Upper lobe of right lung (tissue), 1 donor: ENCODE results near the gene TAF1L. TPM values are rescaled to one million over a fixed set of nuclear protein-coding genes. Genes with fewer than 3 reads are reported as not detected.
"Not testable (repeated sequence)": the region's sequence is repeated elsewhere in the genome, so short reads cannot be mapped to it uniquely, and the experiment has no call there.

Experiments used
- ATAC-seq: fragments of 200-7000 bp; cut with Tn5 transposase; one replicate; pipeline ENCODE4 v1.9.1; 2020; ENCODE audit warnings: mild to moderate bottlenecking, moderate library complexity
- DNase-seq: peaks from one replicate; pipeline ENCODE4 v3.0.0-alpha.2; 2020
- H3K27ac ChIP-seq: fragments of 200-600 bp; one replicate; pipeline ENCODE4 v1.8.0; 2022
- H3K27me3 ChIP-seq: fragments of 200-600 bp; one replicate; pipeline ENCODE4 v1.8.0; 2022; ENCODE audit warnings: mild to moderate bottlenecking
- H3K36me3 ChIP-seq: fragments of 200-600 bp; one replicate; pipeline ENCODE4 v1.8.0; 2022
- H3K4me1 ChIP-seq: fragments of 200-600 bp; one replicate; pipeline ENCODE4 v1.8.0; 2022
- H3K4me3 ChIP-seq: fragments of 200-600 bp; one replicate; pipeline ENCODE4 v1.8.0; 2022; ENCODE audit warnings: mild to moderate bottlenecking
- H3K9me3 ChIP-seq: fragments of 200-600 bp; one replicate; pipeline ENCODE4 v1.8.0; 2022
- intact Hi-C: fragments of 100-400 bp; cut with DNase I; formaldehyde crosslinking; loops from one replicate; pipeline ENCODE4 v1.11.0; 2022
- total RNA-seq: library from RNA; stranded (reverse); fragmentation: NEBNext Ultra II Directional; extraction: Animal tissue kit (Norgen Biotek cat#: 25700); gene quantifications from one replicate; pipeline ENCODE4 v1.2.1, GENCODE V29; 2021
- TF ChIP-seq, protein P1 (sequence below): fragments of 200-600 bp; IDR thresholded peaks from one replicate; pipeline ENCODE4 v1.8.0; 2022; ENCODE audit warnings: antibody characterized with exemption
- donor health status: DM: no; HTN: yes; CAD: no; lungs with severe emphysema.

The TAF1L gene
- total RNA-seq, 1 donor from 2014 or later = not detected

DNA sequence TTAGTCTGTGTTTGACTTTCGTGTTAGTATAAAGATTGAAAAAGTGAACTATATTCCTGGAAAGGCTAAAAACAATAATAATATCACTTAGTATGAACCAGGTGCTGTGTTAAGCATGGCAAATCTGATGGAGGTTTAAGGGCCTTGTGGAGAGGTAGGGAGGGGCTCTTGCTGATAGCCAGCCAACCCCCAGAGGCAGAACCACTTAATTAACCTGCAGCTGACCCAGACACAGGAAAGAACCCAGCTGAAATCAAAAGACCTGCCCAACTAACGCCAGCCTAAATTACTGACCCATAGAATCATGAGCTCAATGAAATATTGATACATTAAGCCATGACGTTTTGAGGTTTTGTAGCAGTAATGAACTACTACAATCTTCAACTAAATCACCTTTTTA, 28.3 kb upstream of the TAF1L start:
- no peak for ATAC-seq
- no peak for DNase-seq
- H3K9me3 ChIP-seq = no peaks in the 10 kb centered on the region
- intact Hi-C loops = no loop called here
- H3K27ac ChIP-seq = no peak overlapping the region
- H3K4me1 ChIP-seq = no peaks in the 10 kb centered on the region
- H3K36me3 ChIP-seq = no peaks in the 10 kb centered on the region
- TF ChIP-seq, protein P1, sequence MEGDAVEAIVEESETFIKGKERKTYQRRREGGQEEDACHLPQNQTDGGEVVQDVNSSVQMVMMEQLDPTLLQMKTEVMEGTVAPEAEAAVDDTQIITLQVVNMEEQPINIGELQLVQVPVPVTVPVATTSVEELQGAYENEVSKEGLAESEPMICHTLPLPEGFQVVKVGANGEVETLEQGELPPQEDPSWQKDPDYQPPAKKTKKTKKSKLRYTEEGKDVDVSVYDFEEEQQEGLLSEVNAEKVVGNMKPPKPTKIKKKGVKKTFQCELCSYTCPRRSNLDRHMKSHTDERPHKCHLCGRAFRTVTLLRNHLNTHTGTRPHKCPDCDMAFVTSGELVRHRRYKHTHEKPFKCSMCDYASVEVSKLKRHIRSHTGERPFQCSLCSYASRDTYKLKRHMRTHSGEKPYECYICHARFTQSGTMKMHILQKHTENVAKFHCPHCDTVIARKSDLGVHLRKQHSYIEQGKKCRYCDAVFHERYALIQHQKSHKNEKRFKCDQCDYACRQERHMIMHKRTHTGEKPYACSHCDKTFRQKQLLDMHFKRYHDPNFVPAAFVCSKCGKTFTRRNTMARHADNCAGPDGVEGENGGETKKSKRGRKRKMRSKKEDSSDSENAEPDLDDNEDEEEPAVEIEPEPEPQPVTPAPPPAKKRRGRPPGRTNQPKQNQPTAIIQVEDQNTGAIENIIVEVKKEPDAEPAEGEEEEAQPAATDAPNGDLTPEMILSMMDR = no peak
- no peaks in the 10 kb centered on the region for H3K27me3 ChIP-seq
- H3K4me3 ChIP-seq = no peak overlapping the region

DNA sequence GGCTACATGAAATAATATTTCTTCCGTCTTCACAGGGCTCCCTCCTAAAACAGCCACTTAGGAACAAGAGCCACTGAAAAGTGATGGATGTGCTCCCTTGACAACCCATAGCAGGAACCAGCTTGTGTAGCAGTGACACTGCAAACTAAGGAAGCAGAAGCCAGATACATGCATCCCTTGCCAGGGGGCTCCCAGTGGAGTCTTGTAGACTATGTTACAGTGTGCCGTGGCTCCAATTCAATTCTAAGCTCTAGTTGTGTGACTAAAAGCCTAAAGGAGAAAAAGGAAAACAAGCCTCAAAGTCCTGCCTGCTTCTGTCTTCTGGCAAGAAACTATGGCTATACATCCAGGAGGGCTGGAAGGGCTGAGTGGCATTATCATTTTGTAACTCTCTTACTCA, 12.2 kb upstream of the TAF1L start:
- Histone ChIP-seq H3K27ac (no peak overlapping the region), H3K9me3 (peaks cover 4% of the 10 kb centered on the region), H3K36me3 (no peaks in the 10 kb centered on the region), H3K4me1 (no peaks in the 10 kb centered on the region), H3K27me3 (no peaks in the 10 kb centered on the region), H3K4me3 (no peak overlapping the region)
- DNase-seq = no peak
- TF ChIP-seq, protein P1 = no peak
- no peak for ATAC-seq
- intact Hi-C loops = no loop called here

- Histone ChIP-seq H3K4me1 (no peaks in the 10 kb centered on the region), H3K4me3 (no peak overlapping the region), H3K27me3 (no peaks in the 10 kb centered on the region), H3K27ac (no peak overlapping the region), H3K9me3 (no peaks in the 10 kb centered on the region), H3K36me3 (no peaks in the 10 kb centered on the region)
- TF ChIP-seq, protein P1 = no peak
- DNase-seq (no peak), ATAC-seq (no peak)
- intact Hi-C loops = no loop called here
Observed at GRCh38 chr9:32644698-32645097, 9.2 kb upstream of the TAF1L start.

GRCh38 chr9:32633151-32633550, 2.3 kb downstream of the TAF1L start:
- intact Hi-C loops, H3K4me3 ChIP-seq, H3K27ac ChIP-seq, H3K9me3 ChIP-seq, H3K27me3 ChIP-seq, H3K36me3 ChIP-seq, ATAC-seq, H3K4me1 ChIP-seq, DNase-seq: not testable (repeated sequence)

DNA sequence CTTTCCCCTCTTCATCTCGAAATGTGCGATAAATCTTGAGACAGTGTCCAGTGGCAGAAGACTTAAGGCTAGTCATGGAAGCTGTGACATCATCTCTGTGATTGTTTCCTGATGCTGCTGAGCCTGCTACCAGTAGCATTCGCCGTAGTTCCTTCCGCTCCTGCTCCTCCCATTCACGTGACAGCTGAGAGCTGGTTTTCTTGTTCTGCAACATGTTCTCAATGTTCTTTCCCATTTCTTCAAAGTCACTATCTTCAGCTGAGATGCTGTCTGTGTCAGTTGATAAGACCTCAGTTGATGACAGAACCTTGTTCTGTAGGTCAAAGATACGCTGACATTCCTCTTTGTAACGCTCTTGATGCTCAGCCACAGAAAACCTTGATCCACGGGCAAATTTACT, 3.5 kb downstream of the TAF1L start:
- Histone ChIP-seq H3K36me3 (no peaks in the 10 kb centered on the region), H3K9me3 (no peaks in the 10 kb centered on the region), H3K27me3 (no peaks in the 10 kb centered on the region), H3K4me3 (no peak overlapping the region), H3K4me1 (no peaks in the 10 kb centered on the region), H3K27ac (no peak overlapping the region)
- ATAC-seq = no peak
- DNase-seq = no peak
- TF ChIP-seq, protein P1 = no peak
- intact Hi-C loops = no loop called here

DNA sequence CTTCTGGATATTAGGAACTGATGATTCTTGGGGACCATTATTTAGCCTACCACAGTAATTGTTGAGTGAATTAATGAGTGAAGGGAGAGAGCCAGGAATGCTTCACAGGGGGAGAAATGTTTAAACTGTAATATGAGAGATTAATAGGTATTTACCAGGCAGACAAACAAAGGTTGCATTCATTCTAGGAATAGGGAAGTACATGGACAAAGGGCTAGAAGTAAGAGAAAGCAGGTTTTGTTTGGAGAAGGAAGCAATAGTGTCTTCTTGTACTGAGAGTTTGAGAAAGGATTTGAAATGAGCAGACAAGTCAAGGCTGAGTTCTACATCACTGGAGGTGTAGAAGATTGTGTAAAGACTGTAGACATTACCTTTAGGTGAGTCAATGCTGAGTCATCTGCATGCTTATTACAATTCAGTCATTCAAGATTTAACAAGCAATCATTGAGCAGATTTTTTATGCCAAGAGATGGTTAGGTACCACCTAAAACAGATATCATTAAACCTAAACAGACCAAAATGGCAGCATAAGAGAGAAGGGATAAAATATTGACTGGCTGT, 8.0 kb downstream of the TAF1L start:
- Histone ChIP-seq H3K9me3 (no peaks in the 10 kb centered on the region), H3K27me3 (no peaks in the 10 kb centered on the region), H3K36me3 (no peaks in the 10 kb centered on the region), H3K4me3 (no peak overlapping the region), H3K27ac (no peak overlapping the region), H3K4me1 (no peaks in the 10 kb centered on the region)
- ATAC-seq (no peak), DNase-seq (no peak)
- TF ChIP-seq, protein P1 = no peak
- intact Hi-C loops = no loop called here
